GM13976 (cell line): Measurements from ENCODE around the gene RNF141.

ENCODE experiments used
- DNase-seq: peaks from one replicate; pipeline ENCODE4 v3.0.0; 2012; ENCODE audit warnings: low spot score
- CTCF ChIP-seq: IDR thresholded peaks from 2 replicates; pipeline ENCODE4 v1.5.1; 2012; ENCODE audit warnings: borderline replicate concordance, mild to moderate bottlenecking; ENCODE audit not compliant: insufficient read depth; ENCODE audit errors: extremely low read depth, missing control alignments, control extremely low read depth
- in situ Hi-C: fragments of 300-500 bp; cut with MboI; formaldehyde crosslinking; loops from one replicate; pipeline ENCODE4 v1.12.0; 2022; ENCODE audit warnings: low sequenced_read_pairs, mixed read lengths, inconsistent platforms; ENCODE audit not compliant: unreplicated experiment

RNF141 gene

DNA sequence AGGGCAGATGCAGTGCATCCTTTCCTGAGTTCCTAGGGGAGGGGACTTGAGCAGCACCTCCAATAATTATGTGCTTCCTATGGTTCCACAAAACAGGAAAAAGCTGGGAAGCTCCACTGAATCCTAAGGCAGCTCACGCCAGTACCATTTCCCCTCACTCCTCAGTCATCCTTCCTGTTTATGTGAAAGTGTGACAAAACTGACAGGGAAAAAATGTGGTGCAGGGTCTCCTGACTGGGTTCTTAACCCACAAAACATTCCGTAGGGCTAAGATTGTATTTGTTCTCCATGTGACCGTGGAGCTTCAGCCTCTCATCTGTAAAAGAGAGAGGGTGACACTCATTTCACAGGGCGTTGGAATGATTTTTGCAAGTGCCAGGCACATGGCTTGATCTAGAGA is 39.6 kb upstream of the RNF141 start:
- in situ Hi-C loops: no loop called here
- no peak for TF ChIP-seq CTCF
- no peak for DNase-seq

DNA sequence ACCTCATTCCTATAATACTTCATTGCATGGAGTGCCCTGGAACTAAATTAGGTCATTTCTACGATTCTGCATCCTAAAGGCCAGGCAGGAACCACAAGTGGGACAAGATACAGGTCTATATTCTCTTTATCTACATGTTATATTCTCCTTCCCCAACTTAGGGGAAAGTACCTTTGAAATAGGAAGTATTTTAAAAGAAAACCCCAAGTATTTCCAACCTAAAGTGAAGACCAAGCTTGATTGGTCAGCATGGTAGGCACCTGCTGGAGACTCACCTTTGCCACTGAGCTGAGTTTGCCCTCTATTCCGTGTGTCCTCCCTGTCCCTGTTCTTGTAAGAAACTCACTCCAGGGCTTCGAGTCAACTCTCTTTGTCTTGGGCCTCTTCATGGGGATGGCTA is 38.7 kb upstream of the RNF141 start:
- DNase-seq: no peak
- in situ Hi-C loops: no loop called here
- TF ChIP-seq CTCF: no peak

- in situ Hi-C loops: no loop called here
These were observed 35.0 kb upstream of the RNF141 start for GRCh38 chr11:10576035-10576398.

DNA sequence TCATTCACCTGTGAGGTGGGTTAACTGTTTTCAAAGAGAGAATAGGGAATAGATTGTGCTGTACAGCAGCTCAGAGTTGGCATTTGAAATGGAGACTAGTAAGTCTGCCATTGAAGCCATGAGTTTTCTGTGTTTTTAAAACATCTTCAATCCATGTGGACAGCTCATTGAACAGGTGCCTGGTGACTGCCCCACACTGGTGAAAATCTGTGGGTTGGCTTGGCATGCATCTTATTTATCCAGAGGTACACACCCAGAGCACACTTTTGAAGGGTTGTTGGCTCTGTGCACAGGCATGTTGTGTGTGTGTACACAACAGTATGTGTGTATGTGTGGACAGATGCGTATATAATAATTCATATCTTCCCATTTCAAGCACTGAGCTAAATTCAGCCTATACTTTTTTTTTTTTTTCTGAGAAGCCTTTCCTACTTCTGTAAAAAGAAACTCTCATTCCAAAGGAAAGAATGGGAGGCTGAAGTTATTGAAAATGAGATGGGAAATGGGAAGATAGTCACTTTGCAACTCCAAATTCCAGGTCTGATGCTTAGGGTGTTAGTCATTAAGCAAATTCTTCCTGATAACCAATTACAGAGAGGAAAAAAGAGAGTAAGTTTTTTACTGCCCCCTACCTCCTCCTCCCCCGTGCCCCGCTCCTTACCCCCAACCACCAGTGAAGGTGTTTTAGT is 34.5 kb upstream of the RNF141 start:
- DNase-seq: no peak
- in situ Hi-C loops: no loop called here
- TF ChIP-seq CTCF: no peak

More at GRCh38 chr11:10576035-10576398, 35.0 kb upstream of the RNF141 start:
- no peak for DNase-seq
- TF ChIP-seq CTCF: no peak

DNA sequence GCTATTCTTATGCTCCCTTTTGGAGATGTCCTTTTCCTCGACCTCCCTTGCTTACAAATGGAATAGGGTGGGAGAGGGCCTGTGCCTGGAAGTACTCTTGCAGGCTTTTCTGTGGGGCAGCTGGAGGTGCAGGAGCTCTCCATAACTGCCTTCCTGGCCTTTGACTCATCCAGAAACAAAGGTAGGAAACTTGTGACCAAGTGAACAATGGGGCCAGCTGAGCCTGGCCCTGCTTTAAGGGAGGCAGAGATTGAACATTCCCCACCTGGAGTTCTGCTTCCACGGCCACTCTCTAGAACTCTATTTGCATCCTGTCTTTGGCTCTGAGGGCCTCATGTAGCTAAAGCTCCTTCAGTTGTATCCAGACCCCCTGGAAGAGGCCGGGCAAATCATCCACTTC is 32.6 kb upstream of the RNF141 start:
- DNase-seq: no peak
- in situ Hi-C loops: no loop called here
- TF ChIP-seq CTCF: no peak

DNA sequence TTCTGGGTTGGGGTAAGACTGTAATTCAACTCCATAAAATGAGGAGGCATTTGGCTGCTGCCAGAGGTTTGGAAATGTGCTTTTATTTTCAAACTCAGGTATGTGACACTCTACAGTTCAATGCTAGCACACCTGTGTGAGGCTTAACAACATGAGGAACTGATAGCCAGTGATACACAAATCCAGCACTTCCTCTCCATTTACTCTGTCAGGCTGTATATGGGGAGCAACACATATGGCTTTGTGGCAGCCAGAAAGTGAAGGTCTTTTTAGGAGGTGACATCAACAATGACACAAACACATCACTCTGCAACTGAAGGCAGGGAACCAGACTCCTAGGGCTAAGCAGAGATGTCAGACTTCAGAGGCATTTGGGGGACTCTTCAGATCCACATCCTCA is 32.0 kb upstream of the RNF141 start:
- no peak for DNase-seq
- in situ Hi-C loops: no loop called here
- TF ChIP-seq CTCF: no peak

- DNase-seq: no peak
- in situ Hi-C loops: no loop called here
- TF ChIP-seq CTCF: no peak
These were observed 31.5 kb upstream of the RNF141 start for GRCh38 chr11:10572533-10572932.
